Midbrain (tissue), 1 donor: ENCODE results near the gene ASPG.

Experiments
- DNase-seq: peaks from one replicate; lab custom pipeline; 2025; lab: John Stamatoyannopoulos, UW

Gene ASPG

GRCh38 chr14:104116756-104117340 lies 31.3 kb downstream of the ASPG start:
- no peak for DNase-seq

GRCh38 chr14:104117341-104118005 lies 32.0 kb downstream of the ASPG start:
- no peak for DNase-seq

GRCh38 chr14:104118006-104118844 lies 32.7 kb downstream of the ASPG start:
- no peak for DNase-seq

- DNase-seq: no peak
Observed at GRCh38 chr14:104119119-104119487, 33.6 kb downstream of the ASPG start.

GRCh38 chr14:104119488-104120251 lies 34.2 kb downstream of the ASPG start:
- DNase-seq: no peak

- no peak for DNase-seq
Observed at GRCh38 chr14:104120281-104120741, 34.8 kb downstream of the ASPG start.

GRCh38 chr14:104121142-104121541 lies 35.6 kb downstream of the ASPG start:
- no peak for DNase-seq

GRCh38 chr14:104123879-104124278 lies 38.4 kb downstream of the ASPG start:
- DNase-seq: no peak

GRCh38 chr14:104125011-104125410 lies 39.5 kb downstream of the ASPG start:
- no peak for DNase-seq

GRCh38 chr14:104126753-104127152 lies 41.3 kb downstream of the ASPG start:
- no peak for DNase-seq

- DNase-seq: no peak
Observed at GRCh38 chr14:104128981-104129380, 43.5 kb downstream of the ASPG start.

GRCh38 chr14:104129556-104129955 lies 44.1 kb downstream of the ASPG start:
- no peak for DNase-seq

GRCh38 chr14:104130974-104131651 lies 45.6 kb downstream of the ASPG start:
- peak; percentile 57 for DNase-seq

- DNase-seq: no peak
Observed at GRCh38 chr14:104131968-104132732, 46.6 kb downstream of the ASPG start.

GRCh38 chr14:104132981-104133380 lies 47.5 kb downstream of the ASPG start:
- no peak for DNase-seq

- no peak for DNase-seq
Observed at GRCh38 chr14:104133496-104133895, 48.0 kb downstream of the ASPG start.

- no peak for DNase-seq
Observed at GRCh38 chr14:104134061-104134965, 48.8 kb downstream of the ASPG start.

- no peak for DNase-seq
Observed at GRCh38 chr14:104135121-104135903, 49.8 kb downstream of the ASPG start.

GRCh38 chr14:104135904-104136471 lies 50.5 kb downstream of the ASPG start:
- no peak for DNase-seq
